NCI-H1105 treated with DMSO at 0.1 percent for 48 hours (cell line): ENCODE measurements around the gene FAM107B.

Source experiments
- DNase-seq: peaks from one replicate; lab custom pipeline; 2025; lab: John Stamatoyannopoulos, UW

Gene FAM107B

GRCh38 chr10:14558025-14558424 lies 216.7 kb downstream of the FAM107B start:
- DNase-seq: no peak

GRCh38 chr10:14557567-14557966 lies 217.1 kb downstream of the FAM107B start:
- no peak for DNase-seq

GRCh38 chr10:14556285-14556956 lies 218.3 kb downstream of the FAM107B start:
- DNase-seq: no peak

GRCh38 chr10:14555807-14556206 lies 218.9 kb downstream of the FAM107B start:
- no peak for DNase-seq

- no peak for DNase-seq
These were observed 220.0 kb downstream of the FAM107B start for GRCh38 chr10:14554491-14555205.

GRCh38 chr10:14554091-14554490 lies 220.6 kb downstream of the FAM107B start:
- no peak for DNase-seq

- no peak for DNase-seq
These were observed 221.2 kb downstream of the FAM107B start for GRCh38 chr10:14553448-14553847.

- DNase-seq: no peak
These were observed 222.7 kb downstream of the FAM107B start for GRCh38 chr10:14552015-14552414.

- no peak for DNase-seq
These were observed 224.2 kb downstream of the FAM107B start for GRCh38 chr10:14550471-14550981.

GRCh38 chr10:14549496-14549895 lies 225.2 kb downstream of the FAM107B start:
- DNase-seq: no peak

- no peak for DNase-seq
These were observed 225.7 kb downstream of the FAM107B start for GRCh38 chr10:14548970-14549369.

GRCh38 chr10:14548474-14548873 lies 226.2 kb downstream of the FAM107B start:
- no peak for DNase-seq

- DNase-seq: no peak
These were observed 226.9 kb downstream of the FAM107B start for GRCh38 chr10:14547816-14548215.

GRCh38 chr10:14545827-14546226 lies 228.9 kb downstream of the FAM107B start:
- no peak for DNase-seq

GRCh38 chr10:14543904-14544210 lies 230.8 kb downstream of the FAM107B start:
- DNase-seq: no peak

- DNase-seq: no peak
These were observed 231.4 kb downstream of the FAM107B start for GRCh38 chr10:14543046-14543903.

GRCh38 chr10:14541379-14541778 lies 233.3 kb downstream of the FAM107B start:
- DNase-seq: no peak

GRCh38 chr10:14540611-14541010 lies 234.1 kb downstream of the FAM107B start:
- no peak for DNase-seq

GRCh38 chr10:14540062-14540461 lies 234.6 kb downstream of the FAM107B start:
- no peak for DNase-seq

- no peak for DNase-seq
These were observed 235.5 kb downstream of the FAM107B start for GRCh38 chr10:14539176-14539575.

GRCh38 chr10:14536241-14537213 lies 238.2 kb downstream of the FAM107B start:
- no peak for DNase-seq
